Measurements from ENCODE around the gene PRODH2.
"Not testable (repeated sequence)": the region's sequence is repeated elsewhere in the genome, so short reads cannot be mapped to it uniquely, and the experiment has no call there.

PRODH2 gene

GRCh38 chr19:35796645-35797542, 15.8 kb downstream of the PRODH2 start:
- DNase-seq (ENCODE audit: low read depth), result no peak

DNA sequence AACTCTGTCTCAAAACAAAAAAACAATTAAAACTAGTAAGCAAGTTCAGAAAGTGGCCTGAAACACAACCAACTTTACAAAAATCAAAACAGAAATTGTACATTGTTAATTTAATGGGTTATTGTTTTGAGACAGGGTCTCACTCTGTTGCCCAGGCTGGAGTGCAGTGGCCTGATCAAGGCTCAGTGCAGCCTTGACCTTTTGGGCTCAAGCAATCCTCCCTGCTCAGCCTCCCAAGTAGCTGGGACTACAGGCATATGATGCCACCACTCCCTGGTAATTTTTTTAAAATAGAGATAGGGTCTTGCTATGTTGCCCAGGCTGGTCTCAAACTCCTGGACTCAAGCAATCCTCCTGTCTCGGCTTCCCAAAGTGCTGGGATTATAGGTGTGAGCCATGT, 17.1 kb downstream of the PRODH2 start:
- not testable (repeated sequence) for DNase-seq (ENCODE audit: low read depth)

DNA sequence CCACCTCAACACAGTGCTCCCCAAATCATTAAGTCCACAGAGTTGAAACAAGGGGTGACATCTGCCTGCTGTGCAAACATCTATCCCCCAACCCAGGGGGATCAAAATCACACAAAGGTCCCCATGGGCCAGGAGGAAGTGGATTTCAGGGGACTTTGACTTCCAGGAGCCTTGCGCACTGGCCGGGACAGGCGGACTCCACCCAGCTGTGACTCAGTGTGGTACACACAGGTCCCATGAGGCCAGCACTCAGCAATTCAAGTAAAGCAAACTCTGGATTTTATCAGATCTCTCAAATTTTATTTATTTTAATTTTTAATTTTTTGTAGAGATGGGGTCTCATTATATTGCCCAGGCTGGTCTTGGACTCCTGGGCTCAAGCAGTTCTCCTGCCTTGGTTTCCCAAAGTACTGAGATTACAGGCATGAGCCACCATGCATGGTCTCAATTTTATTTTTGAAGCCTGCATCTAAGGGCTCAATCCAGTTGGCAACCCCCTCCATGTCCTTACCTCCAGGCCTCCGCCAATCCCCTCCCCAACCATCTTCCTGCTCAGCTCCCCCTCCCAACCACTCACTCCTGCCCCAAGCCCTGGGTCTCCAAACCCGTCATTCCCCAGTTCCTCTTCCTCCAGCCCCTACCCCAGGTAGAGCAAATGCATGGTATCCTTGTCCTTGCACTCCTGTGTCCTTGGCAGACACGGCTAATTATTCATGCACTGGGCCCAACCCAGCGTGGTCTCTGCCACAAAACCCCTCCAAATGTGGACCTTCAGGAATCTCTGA, 19.1 kb downstream of the PRODH2 start:
- no peak for DNase-seq (ENCODE audit: low read depth)

GRCh38 chr19:35792888-35793287, 19.8 kb downstream of the PRODH2 start:
- DNase-seq (ENCODE audit: low read depth), result no peak

DNA sequence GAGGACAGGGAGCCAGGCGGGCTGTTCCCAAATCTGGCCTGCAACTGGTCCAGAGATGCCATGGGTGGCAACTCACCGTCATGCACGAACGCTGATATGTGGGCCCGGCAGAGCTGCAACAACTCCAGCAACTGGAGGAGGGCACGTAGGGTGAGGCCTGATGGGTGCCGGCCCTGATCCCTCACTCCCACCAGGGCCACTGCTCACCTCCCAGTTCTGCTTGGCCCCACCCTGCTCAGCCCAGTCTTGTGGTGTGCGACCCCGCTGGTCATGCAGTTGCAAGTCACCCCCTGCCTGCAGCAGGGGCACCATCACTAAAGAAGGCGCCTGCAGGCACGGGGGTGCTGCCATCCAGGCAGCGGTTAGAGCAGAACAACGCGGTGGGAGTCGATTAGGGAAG, 20.3 kb downstream of the PRODH2 start:
- no peak for DNase-seq (ENCODE audit: low read depth)

- no peak for DNase-seq (ENCODE audit: low read depth)
Observed at GRCh38 chr19:35791814-35792279, 20.8 kb downstream of the PRODH2 start.

DNA sequence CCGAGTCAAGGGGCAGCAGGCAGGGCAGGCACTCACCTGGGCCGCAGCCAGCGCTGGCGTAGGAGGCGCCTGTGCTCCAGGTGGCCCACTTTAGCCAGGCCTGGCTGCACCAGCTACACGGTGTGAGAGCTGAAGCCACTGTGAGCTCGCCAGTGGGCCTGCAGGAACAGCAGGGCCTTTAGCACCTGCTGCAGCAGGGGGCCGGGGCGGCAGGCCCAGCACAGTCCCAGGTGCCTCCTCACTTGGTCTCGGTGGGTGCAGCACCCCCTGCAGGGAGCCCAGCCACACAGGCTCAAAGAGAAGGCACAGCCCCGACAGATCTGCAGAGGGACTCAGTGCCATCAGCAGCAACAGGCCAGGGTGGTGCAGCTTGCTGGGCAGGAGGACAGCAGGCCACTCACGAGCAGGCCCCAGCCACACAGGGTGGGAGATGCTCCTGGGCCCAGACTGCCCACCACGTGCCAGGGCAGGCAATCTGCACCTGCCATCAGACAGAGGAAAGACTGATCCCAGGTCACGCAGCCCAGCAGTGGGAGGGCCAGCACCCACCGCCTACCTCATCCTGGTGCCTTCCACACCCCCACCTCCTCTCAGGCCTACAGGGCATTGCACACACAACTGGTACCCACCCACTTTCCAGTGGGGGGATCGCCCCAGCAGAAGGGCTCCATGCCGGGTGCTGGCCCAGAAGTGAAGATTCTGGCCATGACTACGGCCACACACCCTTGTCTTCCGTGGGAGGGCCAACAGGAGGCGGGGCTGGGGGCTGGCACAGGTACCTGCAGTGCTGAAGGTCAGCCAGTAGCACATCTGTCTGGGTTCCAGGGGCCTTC, 21.4 kb downstream of the PRODH2 start:
- DNase-seq (ENCODE audit: low read depth), result no peak

- DNase-seq (ENCODE audit: low read depth), result no peak
Observed at GRCh38 chr19:35789978-35790944, 22.4 kb downstream of the PRODH2 start.

GRCh38 chr19:35789195-35789977, 23.3 kb downstream of the PRODH2 start:
- no peak for DNase-seq (ENCODE audit: low read depth)

DNA sequence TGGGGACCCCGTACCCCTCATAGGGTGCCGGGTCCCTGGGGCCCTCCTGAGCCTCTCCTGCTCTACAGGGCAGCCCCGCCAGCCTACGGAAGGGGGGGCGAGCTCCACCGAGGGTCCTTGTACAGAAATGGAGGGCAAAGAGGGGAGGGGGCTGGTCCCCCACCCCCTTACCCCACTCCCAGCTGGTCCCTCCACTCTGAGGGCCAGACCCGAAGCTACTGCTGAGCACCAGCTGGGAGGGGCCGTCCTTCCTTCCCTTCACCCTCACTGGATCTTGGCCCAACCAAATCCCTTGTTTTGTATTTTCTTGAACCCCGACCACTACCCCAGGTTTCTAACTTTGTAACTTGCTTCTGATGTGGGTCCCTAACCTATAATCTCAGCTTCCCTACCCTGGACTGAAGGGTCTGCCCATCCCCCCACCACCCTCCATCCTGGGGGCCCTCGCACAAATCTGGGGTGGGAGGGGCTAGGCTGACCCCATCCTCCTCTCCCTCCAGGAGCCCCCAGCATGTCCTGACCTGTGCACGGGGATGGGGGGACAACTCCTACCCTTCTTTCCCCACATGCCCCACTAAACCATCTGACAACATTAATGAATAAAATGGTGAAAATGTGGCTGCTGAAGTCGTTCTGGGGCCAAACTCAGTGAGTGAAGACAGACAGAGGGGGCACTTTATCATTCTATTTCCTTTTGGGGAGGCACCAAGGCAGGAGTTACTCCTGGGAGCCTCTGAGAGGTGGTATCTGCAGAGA, 24.3 kb downstream of the PRODH2 start:
- DNase-seq (ENCODE audit: low read depth), result no peak

GRCh38 chr19:35787227-35787799, 25.3 kb downstream of the PRODH2 start:
- no peak for DNase-seq (ENCODE audit: low read depth)

DNA sequence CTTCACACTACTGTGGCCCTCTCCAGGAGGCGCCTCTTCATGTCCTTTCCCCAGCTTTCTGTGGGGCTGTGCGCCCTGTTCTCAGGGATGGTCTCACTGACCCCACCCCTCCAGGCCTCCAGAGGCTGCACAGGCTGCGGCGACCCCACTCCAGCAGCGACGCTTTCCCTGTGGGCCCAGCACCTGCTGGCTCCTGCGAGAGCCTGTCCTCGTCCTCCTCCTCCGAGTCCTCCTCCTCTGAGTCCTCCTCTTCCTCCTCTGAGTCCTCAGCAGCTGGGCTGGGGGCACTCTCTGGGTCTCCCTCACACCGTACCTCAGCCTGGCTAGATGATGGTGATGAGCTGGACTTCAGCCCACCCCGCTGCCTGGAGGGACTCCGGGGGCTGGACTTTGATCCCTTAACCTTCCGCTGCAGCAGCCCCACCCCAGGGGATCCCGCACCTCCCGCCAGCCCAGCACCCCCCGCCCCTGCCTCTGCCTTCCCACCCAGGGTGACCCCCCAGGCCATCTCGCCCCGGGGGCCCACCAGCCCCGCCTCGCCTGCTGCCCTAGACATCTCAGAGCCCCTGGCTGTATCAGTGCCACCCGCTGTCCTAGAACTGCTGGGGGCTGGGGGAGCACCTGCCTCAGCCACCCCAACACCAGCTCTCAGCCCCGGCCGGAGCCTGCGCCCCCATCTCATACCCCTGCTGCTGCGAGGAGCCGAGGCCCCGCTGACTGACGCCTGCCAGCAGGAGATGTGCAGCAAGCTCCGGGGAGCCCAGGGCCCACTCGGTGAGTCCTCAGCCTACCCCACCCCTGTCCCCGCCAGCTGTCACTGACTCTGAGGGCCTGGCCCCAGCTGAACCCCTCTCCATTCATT, 26.1 kb downstream of the PRODH2 start:
- DNase-seq (ENCODE audit: low read depth), result no peak

DNA sequence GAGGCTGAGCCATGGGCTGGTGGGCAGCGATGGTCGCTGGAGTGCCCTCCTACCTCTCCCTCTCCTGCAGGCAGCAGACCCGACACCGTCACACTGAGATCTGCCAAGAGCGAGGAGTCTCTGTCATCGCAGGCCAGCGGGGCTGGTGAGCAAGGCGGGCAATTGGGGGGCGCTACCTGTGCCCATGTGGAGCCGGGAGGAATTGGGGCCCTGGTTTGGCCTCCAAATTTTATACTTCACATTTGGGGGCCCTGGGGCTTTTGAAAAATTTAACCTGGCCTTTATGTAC, 27.4 kb downstream of the PRODH2 start:
- DNase-seq (ENCODE audit: low read depth), result no peak

DNA sequence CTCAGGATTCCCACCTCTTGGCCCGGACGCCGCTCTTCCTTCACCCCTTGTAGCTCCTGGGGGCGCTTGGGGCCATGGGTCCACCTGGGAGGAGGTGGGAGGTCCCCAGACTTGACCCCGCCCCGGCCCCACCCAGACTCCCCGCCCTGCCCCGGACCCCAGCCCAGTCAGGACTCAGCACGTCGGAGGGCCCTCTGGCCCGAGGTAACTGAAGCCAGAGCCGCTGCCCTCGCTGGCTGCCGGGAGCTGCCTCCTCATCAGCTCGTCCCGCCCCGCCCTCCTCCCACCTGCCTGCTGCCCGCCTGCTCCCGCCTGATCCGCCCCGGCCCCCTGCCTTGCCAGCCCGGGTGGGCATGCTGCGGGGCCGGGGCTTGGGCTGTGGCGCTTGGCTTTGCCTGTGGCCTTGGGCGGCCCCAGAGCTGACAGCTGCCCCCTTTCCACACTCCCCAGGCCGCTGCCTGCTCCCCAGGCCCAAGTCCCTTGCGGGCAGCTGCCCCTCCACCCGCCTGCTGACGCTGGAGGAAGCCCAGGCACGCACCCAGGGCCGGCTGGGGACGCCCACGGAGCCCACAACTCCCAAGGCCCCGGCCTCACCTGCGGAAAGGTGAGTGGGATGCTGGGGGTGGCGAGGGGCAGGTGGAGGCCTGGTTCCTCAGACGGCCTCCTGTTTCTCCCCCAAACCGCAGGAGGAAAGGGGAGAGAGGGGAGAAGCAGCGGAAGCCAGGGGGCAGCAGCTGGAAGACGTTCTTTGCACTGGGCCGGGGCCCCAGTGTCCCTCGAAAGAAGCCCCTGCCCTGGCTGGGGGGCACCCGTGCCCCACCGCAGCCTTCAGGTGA, 27.9 kb downstream of the PRODH2 start:
- DNase-seq (ENCODE audit: low read depth), result no peak

DNA sequence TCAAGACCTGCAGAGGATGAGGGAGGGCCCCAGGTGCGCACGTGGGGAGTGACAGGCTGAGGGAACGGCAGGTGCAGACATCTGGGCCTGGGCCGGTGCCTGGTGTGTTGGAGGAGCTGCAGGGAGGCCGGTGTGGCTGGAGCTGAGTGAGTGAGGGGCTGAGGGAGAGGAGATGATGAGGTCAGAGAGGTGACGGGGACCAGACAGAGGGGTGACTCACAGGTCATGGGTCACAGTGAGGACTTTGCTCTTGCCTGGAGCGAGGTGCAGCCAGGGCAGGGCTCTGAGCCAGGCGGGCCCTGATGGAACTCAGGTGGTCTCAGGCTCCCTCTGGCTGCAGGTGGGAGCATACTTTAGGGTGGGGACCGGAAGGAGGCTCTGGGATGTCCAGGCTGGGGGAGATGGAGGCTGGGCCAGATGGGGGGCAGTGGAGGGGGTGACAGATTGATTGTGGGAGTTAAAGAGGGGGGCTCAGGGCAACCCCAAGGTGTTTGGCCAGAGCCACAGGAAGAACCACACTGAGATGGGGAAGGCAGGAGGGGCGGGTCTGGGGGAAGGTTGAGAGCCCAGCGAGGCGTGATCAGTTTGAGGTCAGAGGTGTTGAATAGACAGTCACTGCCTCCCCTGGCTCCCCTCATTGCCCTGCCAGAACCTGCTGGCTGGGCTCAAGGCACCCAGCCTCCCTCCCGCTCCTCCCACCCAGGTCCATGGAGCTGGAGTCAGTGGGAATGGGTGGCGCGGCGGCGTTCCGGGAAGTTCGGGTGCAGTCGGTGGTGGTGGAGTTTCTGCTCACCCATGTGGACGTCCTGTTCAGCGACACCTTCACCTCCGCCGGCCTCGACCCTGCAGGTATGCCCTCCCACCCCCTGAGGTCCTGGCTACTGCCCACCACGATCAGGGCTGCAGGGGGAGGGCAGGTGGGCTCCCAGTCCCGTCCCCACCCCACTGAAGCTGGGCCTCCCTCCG, 28.9 kb downstream of the PRODH2 start:
- DNase-seq (ENCODE audit: low read depth), result no peak

DNA sequence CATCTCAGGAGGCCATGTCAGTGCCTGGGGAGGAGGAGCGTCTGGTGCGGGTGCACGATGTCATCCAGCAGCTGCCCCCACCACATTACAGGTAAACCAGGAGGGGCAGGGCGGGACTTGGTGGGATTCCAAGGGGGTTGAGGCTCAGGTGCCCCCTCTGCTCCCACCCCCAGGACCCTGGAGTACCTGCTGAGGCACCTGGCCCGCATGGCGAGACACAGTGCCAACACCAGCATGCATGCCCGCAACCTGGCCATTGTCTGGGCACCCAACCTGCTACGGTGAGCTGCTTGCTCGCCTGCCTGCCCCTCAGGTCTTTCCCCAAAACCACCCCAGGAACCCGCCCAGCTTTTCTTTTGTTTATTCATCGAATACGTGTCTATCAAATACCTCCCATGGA, 30.1 kb downstream of the PRODH2 start:
- no peak for DNase-seq (ENCODE audit: low read depth)
